B cell (primary cell): ENCODE data around the gene IPMK.

Experiments
- CTCF ChIP-seq: fragments of 200-600 bp; IDR thresholded peaks from one replicate; pipeline ENCODE4 v1.8.0; 2022; ENCODE audit warnings: antibody characterized with exemption, mild to moderate bottlenecking
- EZH2 ChIP-seq: IDR thresholded peaks from 2 replicates; pipeline ENCODE4 v1.6.1; 2012; ENCODE audit warnings: borderline replicate concordance, low read depth, mild to moderate bottlenecking, moderate library complexity, low read length; ENCODE audit not compliant: insufficient read depth, poor library complexity, severe bottlenecking

- no peak for TF ChIP-seq CTCF
- TF ChIP-seq EZH2 = no peak
Measured at GRCh38 chr10:58253184-58253583, 14.5 kb downstream of the IPMK start.
